Stimulated activated CD8-positive, alpha-beta memory T cell treated with anti-CD3 and anti-CD28 coated beads, Interleukin-4, amount 100 ng/mL, for 4 hours (primary cell): ENCODE data around the gene DEXI.
"Not testable (repeated sequence)": the region's sequence is repeated elsewhere in the genome, so short reads cannot be mapped to it uniquely, and the experiment has no call there.

ENCODE experiments used
- DNase-seq, 2 donors: peaks; one replicate each; pipeline ENCODE4 v3.0.0-alpha.2; 2020; ENCODE audit warnings: low read depth in 2 of 2, low spot score in 1 of 2

The DEXI gene

GRCh38 chr16:10927497-10928112 is 14.7 kb downstream of the DEXI start:
- DNase-seq, result no peak

GRCh38 chr16:10926867-10927266 is 15.4 kb downstream of the DEXI start:
- no peak for DNase-seq

GRCh38 chr16:10926094-10926493 is 16.2 kb downstream of the DEXI start:
- no peak for DNase-seq

GRCh38 chr16:10925285-10925684 is 17.0 kb downstream of the DEXI start:
- DNase-seq, result not testable (repeated sequence)

- no peak for DNase-seq
These were observed 18.5 kb downstream of the DEXI start for GRCh38 chr16:10923650-10924214.

GRCh38 chr16:10923146-10923649 is 19.1 kb downstream of the DEXI start:
- DNase-seq, result no peak

GRCh38 chr16:10922328-10923145 is 19.7 kb downstream of the DEXI start:
- no peak for DNase-seq

GRCh38 chr16:10921536-10922327 is 20.5 kb downstream of the DEXI start:
- no peak for DNase-seq

- DNase-seq, result no peak
These were observed 21.4 kb downstream of the DEXI start for GRCh38 chr16:10920726-10921427.

- no peak for DNase-seq
These were observed 23.3 kb downstream of the DEXI start for GRCh38 chr16:10919003-10919351.

GRCh38 chr16:10918294-10919002 is 23.8 kb downstream of the DEXI start:
- DNase-seq, result peak; percentile 65 to 66

- no peak for DNase-seq
These were observed 25.7 kb downstream of the DEXI start for GRCh38 chr16:10916534-10916933.

- no peak for DNase-seq
These were observed 31.0 kb downstream of the DEXI start for GRCh38 chr16:10911267-10911666.

GRCh38 chr16:10907757-10908045 is 34.6 kb downstream of the DEXI start:
- DNase-seq, result no peak

- DNase-seq, result no peak
These were observed 35.1 kb downstream of the DEXI start for GRCh38 chr16:10906914-10907756.

GRCh38 chr16:10906482-10906881 is 35.8 kb downstream of the DEXI start:
- DNase-seq, result no peak

- no peak for DNase-seq
These were observed 39.3 kb downstream of the DEXI start for GRCh38 chr16:10902999-10903398.

GRCh38 chr16:10897134-10897533 is 45.1 kb downstream of the DEXI start:
- no peak for DNase-seq

- no peak for DNase-seq
These were observed 45.5 kb downstream of the DEXI start for GRCh38 chr16:10896723-10897122.

- DNase-seq, result no peak
These were observed 46.1 kb downstream of the DEXI start for GRCh38 chr16:10896165-10896564.
